ENCODE results near the gene FAM89B. TPM values are rescaled to one million over a fixed set of nuclear protein-coding genes. Genes with fewer than 3 reads are reported as not detected.
A peak's percentile ranks its signal among the peaks of the same experiment; 100 is the strongest.

The FAM89B gene
- total RNA-seq, 1 donor from 2014 or later: 62.4 TPM

DNA sequence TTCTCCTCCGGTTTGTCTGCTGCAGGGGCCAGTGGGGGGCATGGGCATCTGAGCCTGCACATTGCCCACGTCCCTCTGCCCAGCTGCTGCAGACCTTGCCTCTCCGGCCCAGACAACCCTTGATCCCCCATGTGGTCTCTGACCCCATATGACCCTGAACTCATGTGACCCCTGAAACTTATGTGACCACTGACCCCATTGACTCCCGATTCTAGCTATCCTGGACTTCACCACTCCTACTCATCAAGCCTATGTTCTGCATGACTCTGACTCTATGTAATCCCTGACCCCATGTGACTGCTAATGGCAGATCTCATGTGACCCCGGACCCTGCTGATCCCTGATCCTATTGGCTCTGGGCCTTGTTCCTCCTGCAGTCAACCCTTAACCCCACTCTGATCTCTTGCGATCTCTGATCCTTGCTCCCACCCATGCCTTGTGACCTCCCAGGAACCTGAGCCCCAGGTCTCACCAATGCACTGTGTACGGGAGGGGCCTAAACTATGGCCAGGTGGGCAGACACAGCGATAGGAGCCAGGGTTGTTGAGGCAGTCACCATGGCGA is 19.9 kb upstream of the FAM89B start:
- no peaks in the 10 kb centered on the region for H3K9me3 ChIP-seq
- no peaks in the 10 kb centered on the region for H3K27me3 ChIP-seq
- H3K4me1 ChIP-seq: peaks cover 46% of the 10 kb centered on the region
- intact Hi-C loops (cut with DNase I): no loop called here
- H3K27ac ChIP-seq: no peak overlapping the region
- DNase-seq (ENCODE audit: extremely low spot score in 2 of 2): no peak
- H3K4me3 ChIP-seq: no peak overlapping the region
- H3K36me3 ChIP-seq: peaks cover 0 to 45% of the 10 kb centered on the region in 2 donors
- TF ChIP-seq POLR2AphosphoS5 (IDR thresholded peaks at IDR 0.05; ENCODE audit: insufficient read depth in 1 of 2, low read depth in 1 of 2) (no peak), POLR2A (IDR thresholded peaks at IDR 0.05) (no peak)
- TF ChIP-seq, protein P1, sequence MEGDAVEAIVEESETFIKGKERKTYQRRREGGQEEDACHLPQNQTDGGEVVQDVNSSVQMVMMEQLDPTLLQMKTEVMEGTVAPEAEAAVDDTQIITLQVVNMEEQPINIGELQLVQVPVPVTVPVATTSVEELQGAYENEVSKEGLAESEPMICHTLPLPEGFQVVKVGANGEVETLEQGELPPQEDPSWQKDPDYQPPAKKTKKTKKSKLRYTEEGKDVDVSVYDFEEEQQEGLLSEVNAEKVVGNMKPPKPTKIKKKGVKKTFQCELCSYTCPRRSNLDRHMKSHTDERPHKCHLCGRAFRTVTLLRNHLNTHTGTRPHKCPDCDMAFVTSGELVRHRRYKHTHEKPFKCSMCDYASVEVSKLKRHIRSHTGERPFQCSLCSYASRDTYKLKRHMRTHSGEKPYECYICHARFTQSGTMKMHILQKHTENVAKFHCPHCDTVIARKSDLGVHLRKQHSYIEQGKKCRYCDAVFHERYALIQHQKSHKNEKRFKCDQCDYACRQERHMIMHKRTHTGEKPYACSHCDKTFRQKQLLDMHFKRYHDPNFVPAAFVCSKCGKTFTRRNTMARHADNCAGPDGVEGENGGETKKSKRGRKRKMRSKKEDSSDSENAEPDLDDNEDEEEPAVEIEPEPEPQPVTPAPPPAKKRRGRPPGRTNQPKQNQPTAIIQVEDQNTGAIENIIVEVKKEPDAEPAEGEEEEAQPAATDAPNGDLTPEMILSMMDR (IDR thresholded peaks at IDR 0.05): no peak

DNA sequence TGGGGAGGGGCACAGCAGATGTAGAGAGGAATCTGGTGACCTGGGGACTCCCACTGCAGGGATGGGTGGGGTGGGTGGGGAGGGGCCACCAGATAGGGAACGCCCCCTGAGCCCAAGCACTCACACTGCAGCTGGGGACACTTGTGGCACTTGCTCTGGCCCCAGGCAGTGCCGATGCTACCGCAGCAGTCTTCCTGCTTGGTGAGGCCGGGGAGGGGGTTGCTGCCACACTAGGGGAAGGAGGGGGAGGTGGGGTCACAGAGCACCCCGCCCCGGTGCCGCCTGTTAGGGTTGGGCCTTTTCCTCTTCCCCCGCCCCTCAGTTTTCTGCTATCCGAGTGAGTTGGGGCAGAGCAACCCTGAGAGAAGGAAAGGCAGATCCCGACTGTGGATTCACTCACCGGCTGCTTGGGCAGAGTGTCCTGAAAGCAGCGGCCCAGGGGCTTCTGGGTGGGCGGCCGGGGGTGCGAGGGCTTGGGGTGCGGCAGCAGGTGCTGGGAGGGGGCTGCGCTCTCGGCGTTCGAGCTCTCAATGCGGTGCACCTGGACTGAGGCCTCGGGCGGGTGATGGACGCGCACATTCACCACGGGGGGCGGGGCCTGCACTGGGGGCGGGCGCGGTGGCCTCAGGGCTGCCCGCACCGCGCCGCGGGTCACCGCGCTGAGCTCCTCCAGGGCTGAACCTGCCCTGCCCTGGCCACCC is 18.9 kb upstream of the FAM89B start:
- no peak for DNase-seq (ENCODE audit: extremely low spot score in 2 of 2)
- no peak overlapping the region for H3K27ac ChIP-seq
- H3K4me1 ChIP-seq: peaks cover 49% of the 10 kb centered on the region
- H3K9me3 ChIP-seq: no peaks in the 10 kb centered on the region
- TF ChIP-seq, protein P1 (IDR thresholded peaks at IDR 0.05): no peak
- TF ChIP-seq POLR2A (IDR thresholded peaks at IDR 0.05) (no peak), POLR2AphosphoS5 (IDR thresholded peaks at IDR 0.05; ENCODE audit: insufficient read depth in 1 of 2, low read depth in 1 of 2) (no peak)
- peaks cover 0 to 35% of the 10 kb centered on the region in 2 donors for H3K36me3 ChIP-seq
- H3K27me3 ChIP-seq: no peaks in the 10 kb centered on the region
- intact Hi-C loops (cut with DNase I): no loop called here
- H3K4me3 ChIP-seq: no peak overlapping the region

DNA sequence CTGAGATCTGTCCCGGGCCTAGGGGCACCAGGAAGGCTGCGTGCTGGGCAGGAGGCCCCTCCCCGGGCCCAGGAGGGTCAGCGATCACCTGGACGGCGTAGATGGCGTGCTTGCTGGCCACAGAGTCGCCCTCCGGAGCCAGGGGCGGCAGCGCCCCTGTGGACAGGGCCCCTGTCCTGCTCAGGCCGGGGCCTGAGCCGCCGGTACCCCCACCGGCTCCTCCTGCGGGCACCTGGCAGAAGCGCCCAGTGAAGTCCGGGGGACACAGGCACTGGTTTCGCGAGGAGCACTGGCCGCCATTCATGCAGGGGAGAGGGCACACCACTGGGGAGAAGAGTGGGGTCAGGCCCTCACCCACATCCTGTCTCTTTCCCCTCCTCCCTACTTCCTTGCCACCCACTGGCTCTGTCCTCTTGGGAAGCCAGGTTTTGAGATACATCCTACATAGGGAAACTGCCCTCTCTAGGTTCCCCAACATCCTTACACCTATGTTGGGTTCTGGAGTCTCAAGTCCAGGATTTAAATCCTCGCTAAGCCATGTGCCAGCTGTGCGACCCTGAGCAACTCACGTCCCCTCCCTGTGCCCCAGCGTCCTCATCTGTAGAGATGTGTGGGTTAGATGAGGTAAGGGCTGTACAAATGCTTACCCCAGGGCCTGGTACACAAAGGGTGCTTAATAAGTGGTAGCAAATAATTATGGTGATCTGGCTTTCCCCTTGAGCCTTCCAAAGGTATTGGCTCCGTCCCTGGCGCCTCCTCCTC is 18.1 kb upstream of the FAM89B start:
- intact Hi-C loops (cut with DNase I): no loop called here
- Histone ChIP-seq H3K4me3 (no peak overlapping the region), H3K36me3 (peaks cover 0 to 27% of the 10 kb centered on the region in 2 donors), H3K4me1 (peaks cover 57% of the 10 kb centered on the region), H3K27ac (peak overlapping the region; percentile 98), H3K9me3 (no peaks in the 10 kb centered on the region), H3K27me3 (no peaks in the 10 kb centered on the region)
- no peak for DNase-seq (ENCODE audit: extremely low spot score in 2 of 2)
- TF ChIP-seq, protein P1 (IDR thresholded peaks at IDR 0.05): no peak
- no peak for TF ChIP-seq POLR2AphosphoS5 (IDR thresholded peaks at IDR 0.05; ENCODE audit: insufficient read depth in 1 of 2, low read depth in 1 of 2)
- TF ChIP-seq POLR2A (IDR thresholded peaks at IDR 0.05): no peak

DNA sequence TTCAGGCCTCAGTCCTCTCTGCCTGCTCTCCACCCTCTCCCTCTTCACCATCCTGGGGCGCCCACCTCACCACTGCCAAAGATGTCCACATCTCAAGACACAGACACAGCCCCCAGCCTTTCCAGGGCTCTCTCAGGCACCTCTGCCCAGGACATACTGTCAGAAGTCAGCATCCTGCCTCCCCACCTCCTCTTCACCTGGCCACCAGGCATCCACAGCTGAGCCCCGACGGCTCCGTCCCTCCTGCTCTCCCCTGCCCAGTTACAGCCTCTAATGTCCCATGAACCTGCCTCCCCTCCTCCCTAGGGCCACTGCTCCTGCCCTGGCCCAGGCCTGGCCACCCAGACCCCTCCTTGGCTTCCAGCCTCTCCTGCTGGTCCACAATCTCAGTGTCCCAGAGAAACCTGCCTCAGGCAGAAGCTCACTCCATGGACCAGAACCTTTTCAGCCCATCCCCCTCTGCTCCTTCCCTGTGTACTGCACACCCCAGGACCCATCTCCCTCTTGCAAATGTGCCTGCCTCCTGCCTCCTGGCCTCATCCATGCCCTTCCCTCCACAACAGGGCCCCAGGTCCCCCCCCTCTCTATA is 17.4 kb upstream of the FAM89B start:
- H3K27ac ChIP-seq: peak overlapping the region; percentile 98
- TF ChIP-seq POLR2AphosphoS5 (IDR thresholded peaks at IDR 0.05; ENCODE audit: insufficient read depth in 1 of 2, low read depth in 1 of 2) (no peak), POLR2A (IDR thresholded peaks at IDR 0.05) (no peak)
- TF ChIP-seq, protein P1 (IDR thresholded peaks at IDR 0.05): no peak
- no peak overlapping the region for H3K4me3 ChIP-seq
- H3K36me3 ChIP-seq: peaks cover 0 to 26% of the 10 kb centered on the region in 2 donors
- no peaks in the 10 kb centered on the region for H3K27me3 ChIP-seq
- H3K4me1 ChIP-seq: peaks cover 64% of the 10 kb centered on the region
- intact Hi-C loops (cut with DNase I): no loop called here
- no peak for DNase-seq (ENCODE audit: extremely low spot score in 2 of 2)
- H3K9me3 ChIP-seq: no peaks in the 10 kb centered on the region

Measured in vagina (tissue), 2 donors.